HEK293T (cell line): ENCODE results near the gene PRAMEF20.

Experiments used
- ARNT ChIP-seq: fragments of 450-650 bp; IDR thresholded peaks from 2 replicates; pipeline ENCODE4 v1.6.1; 2017; ENCODE audit warnings: mild to moderate bottlenecking
- BHLHE40 ChIP-seq: fragments of 450-650 bp; IDR thresholded peaks from 2 replicates; pipeline ENCODE4 v1.6.1; 2016; ENCODE audit warnings: mild to moderate bottlenecking, moderate library complexity, borderline replicate concordance
- FOXK2 ChIP-seq: fragments of 450-650 bp; IDR thresholded peaks from 2 replicates; pipeline ENCODE4 v1.6.1; 2016; ENCODE audit warnings: mild to moderate bottlenecking
- NFRKB ChIP-seq: fragments of 450-650 bp; IDR thresholded peaks from 2 replicates; pipeline ENCODE4 v1.6.1; 2016; ENCODE audit warnings: mild to moderate bottlenecking, moderate library complexity
- SP1 ChIP-seq: fragments of 450-650 bp; IDR thresholded peaks from 2 replicates; pipeline ENCODE4 v1.6.1; 2017
- SUZ12 ChIP-seq: fragments of 450-650 bp; IDR thresholded peaks from 2 replicates; pipeline ENCODE4 v1.6.1; 2016; ENCODE audit warnings: mild to moderate bottlenecking
- TARDBP ChIP-seq: fragments of 450-650 bp; IDR thresholded peaks from 2 replicates; pipeline ENCODE4 v1.6.1; 2016
- ZNF384 ChIP-seq: fragments of 450-650 bp; IDR thresholded peaks from 2 replicates; pipeline ENCODE4 v1.6.1; 2016

GRCh38 chr1:13451399-13451965 lies 41.2 kb downstream of the PRAMEF20 start:
- no peak for TF ChIP-seq BHLHE40
- TF ChIP-seq SUZ12, result no peak
- no peak for TF ChIP-seq NFRKB
- TF ChIP-seq ZNF384, result no peak
- TF ChIP-seq ARNT, result no peak
- TF ChIP-seq TARDBP, result no peak
- TF ChIP-seq SP1, result no peak
- no peak for TF ChIP-seq FOXK2
